Right atrium auricular region (tissue), 2 donors: ENCODE measurements around the gene PRKCH. TPM values are rescaled to one million over a fixed set of nuclear protein-coding genes. Genes with fewer than 3 reads are reported as not detected.

Experiments used
- DNase-seq: peaks from one replicate; pipeline ENCODE4 v3.0.0-alpha.2; 2019; ENCODE audit warnings: low spot score
- H3K27ac ChIP-seq, 2 donors: fragments of 200-600 bp; sonication (generic); 1 replicate in 1 of 2; 2 replicates in 1 of 2; pipeline ENCODE4 v1.5.1; 2016 to 2019
- H3K27me3 ChIP-seq, 2 donors: fragments of 200-600 bp; sonication (generic); one replicate each; pipeline versions ENCODE4 v1.5.1 to v1.6.0; 2017 to 2019
- H3K36me3 ChIP-seq: fragments of 200-600 bp; sonication (generic); one replicate; pipeline ENCODE4 v1.5.1; 2016
- H3K4me1 ChIP-seq, 2 donors: fragments of 200-600 bp; sonication (generic); one replicate each; pipeline versions ENCODE4 v1.5.1 to v1.6.0; 2017 to 2019
- H3K4me3 ChIP-seq, 2 donors: fragments of 200-600 bp; sonication (generic); 1 replicate in 1 of 2; 2 replicates in 1 of 2; pipeline ENCODE4 v1.5.1; 2017 to 2019; ENCODE audit warnings: mild to moderate bottlenecking in 1 of 2, moderate library complexity in 1 of 2
- H3K9me3 ChIP-seq, 2 donors: fragments of 200-600 bp; sonication (generic); one replicate each; pipeline ENCODE4 v1.5.1; 2019
- CTCF ChIP-seq, 2 donors: fragments of 200-600 bp; sonication (generic); IDR thresholded peaks; one replicate each; pipeline ENCODE4 v1.5.1; 2019; ENCODE audit warnings: antibody characterized with exemption in 2 of 2
- total RNA-seq, 2 donors: library from RNA; depleted of rRNA; stranded (reverse); fragments of >200 nt; gene quantifications; one replicate each; pipeline ENCODE4 v1.1.0, GENCODE V29; 2016

PRKCH gene
- total RNA-seq, 2 donors from 2014 or later = 24.9 to 40.3 TPM

- Histone ChIP-seq H3K4me3 (no peak overlapping the region), H3K36me3 (no peaks in the 10 kb centered on the region), H3K27ac (peak overlapping the region; percentile 82 to 93), H3K4me1 (peaks cover 0 to 80% of the 10 kb centered on the region in 2 donors), H3K27me3 (no peaks in the 10 kb centered on the region), H3K9me3 (peaks cover 0 to 8% of the 10 kb centered on the region in 2 donors)
- TF ChIP-seq CTCF (IDR thresholded peaks at IDR 0.05) = no peak
- no peak for DNase-seq
These were observed 145.5 kb downstream of the PRKCH start for GRCh38 chr14:61466905-61467280.

GRCh38 chr14:61467296-61467695, 145.9 kb downstream of the PRKCH start:
- H3K9me3 ChIP-seq = peaks cover 0 to 8% of the 10 kb centered on the region in 2 donors
- no peak overlapping the region for H3K4me3 ChIP-seq
- TF ChIP-seq CTCF (IDR thresholded peaks at IDR 0.05) = no peak
- no peak for DNase-seq
- H3K27me3 ChIP-seq = no peaks in the 10 kb centered on the region
- peak overlapping the region; percentile 82 to 93 for H3K27ac ChIP-seq
- no peaks in the 10 kb centered on the region for H3K36me3 ChIP-seq
- H3K4me1 ChIP-seq = peaks cover 0 to 80% of the 10 kb centered on the region in 2 donors

DNA sequence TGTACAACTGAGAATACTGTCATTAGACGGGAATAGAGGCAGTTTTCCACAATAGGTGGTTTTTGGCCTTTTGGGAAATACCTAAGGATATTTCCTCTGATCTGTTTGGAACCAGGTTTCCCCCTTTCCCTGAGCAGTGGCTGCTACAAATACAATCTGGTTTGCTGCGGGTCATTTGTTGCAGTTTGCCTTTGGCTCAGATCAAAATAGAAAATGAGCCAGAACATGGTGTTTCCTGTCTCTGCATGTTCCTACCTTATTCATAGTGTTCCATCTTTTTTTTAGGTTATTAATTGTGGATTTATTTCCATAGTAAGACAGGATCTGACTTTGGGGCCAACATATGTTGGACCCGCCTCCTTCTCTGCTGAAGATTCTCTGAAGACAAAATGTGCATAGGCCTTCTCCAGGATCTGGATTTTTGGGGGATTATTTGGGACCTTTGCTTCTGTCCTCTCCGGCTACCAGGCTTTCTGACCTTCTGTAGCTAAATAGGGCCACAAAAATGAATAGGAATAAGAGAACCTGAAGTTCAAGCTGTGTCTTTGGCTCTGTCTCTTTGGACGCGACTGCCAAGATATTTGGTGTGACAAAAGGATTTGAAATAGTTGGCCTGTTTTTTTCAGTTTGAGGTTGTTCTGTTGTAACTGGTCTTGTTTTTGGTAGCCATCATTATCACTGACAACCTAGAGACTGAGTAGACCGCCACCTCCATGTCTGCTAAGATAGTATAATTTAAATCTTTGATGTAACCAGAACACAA, 146.9 kb downstream of the PRKCH start:
- no peaks in the 10 kb centered on the region for H3K36me3 ChIP-seq
- DNase-seq = no peak
- TF ChIP-seq CTCF (IDR thresholded peaks at IDR 0.05) = no peak
- H3K4me1 ChIP-seq = peaks cover 0 to 80% of the 10 kb centered on the region in 2 donors
- H3K27ac ChIP-seq = peak overlapping the region; percentile 82 to 93
- H3K4me3 ChIP-seq = no peak overlapping the region
- H3K9me3 ChIP-seq = peaks cover 0 to 8% of the 10 kb centered on the region in 2 donors
- no peaks in the 10 kb centered on the region for H3K27me3 ChIP-seq

GRCh38 chr14:61469781-61470180, 148.4 kb downstream of the PRKCH start:
- DNase-seq = no peak
- H3K9me3 ChIP-seq = no peaks in the 10 kb centered on the region
- H3K4me1 ChIP-seq = peaks cover 0 to 91% of the 10 kb centered on the region in 2 donors
- no peaks in the 10 kb centered on the region for H3K27me3 ChIP-seq
- peak overlapping the region; percentile 82 to 93 for H3K27ac ChIP-seq
- no peaks in the 10 kb centered on the region for H3K36me3 ChIP-seq
- H3K4me3 ChIP-seq = no peak overlapping the region
- no peak for TF ChIP-seq CTCF (IDR thresholded peaks at IDR 0.05)

DNA sequence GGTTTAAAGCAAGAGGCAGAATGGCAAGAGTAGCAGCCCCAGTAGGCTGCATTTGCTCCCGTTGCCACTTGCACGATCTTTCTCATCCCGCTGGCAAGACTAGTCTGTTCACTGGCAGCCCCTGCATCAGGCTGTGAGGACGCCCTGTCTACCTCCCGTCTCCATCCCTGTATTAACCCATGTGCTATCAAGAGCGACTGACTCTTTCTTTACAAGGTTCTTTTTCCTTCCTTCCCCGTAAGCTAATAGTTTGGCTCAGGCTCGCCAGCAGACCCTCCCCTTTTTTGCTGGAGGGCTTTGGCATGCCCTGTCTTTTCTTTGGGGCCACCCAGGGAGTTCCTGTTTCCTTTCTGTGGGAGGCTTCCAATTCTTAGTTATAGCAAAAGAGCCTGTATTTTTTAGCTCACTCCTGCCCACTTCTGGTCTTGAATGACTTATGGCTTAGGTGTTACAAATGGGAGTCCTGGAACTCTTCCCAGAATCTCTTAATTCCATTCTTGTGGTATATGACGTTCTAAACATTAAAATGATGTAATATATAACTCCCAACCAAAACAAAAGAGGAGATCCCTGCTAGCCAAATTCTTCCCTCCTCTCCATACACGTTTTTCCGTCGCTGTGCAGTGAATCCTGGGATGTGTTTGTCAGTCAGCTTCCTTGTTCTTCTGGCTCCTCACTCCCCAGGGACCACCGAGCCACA, 149.0 kb downstream of the PRKCH start:
- DNase-seq = no peak
- Histone ChIP-seq H3K4me3 (peak overlapping the region in 1 of 2 donors; percentile 36), H3K4me1 (peaks cover 0 to 91% of the 10 kb centered on the region in 2 donors), H3K27me3 (no peaks in the 10 kb centered on the region), H3K27ac (peak overlapping the region; percentile 82 to 93), H3K36me3 (no peaks in the 10 kb centered on the region), H3K9me3 (no peaks in the 10 kb centered on the region)
- peak in 1 of 2 donors; percentile 48 for TF ChIP-seq CTCF (IDR thresholded peaks at IDR 0.05)
